Fibroblast of lung (primary cell): ENCODE measurements around the gene ACBD5.
A peak's percentile ranks its signal among the peaks of the same experiment; 100 is the strongest.

Source experiments
- EZH2 ChIP-seq: IDR thresholded peaks from 2 replicates; pipeline ENCODE4 v1.5.1; 2012; ENCODE audit warnings: low read length, control low read depth, mild to moderate bottlenecking; ENCODE audit errors: missing control alignments
- TF ChIP-seq, protein P1 (sequence below), 2 donors: IDR thresholded peaks in 1 of 2; conservative IDR thresholded peaks in 1 of 2; 1 replicate in 1 of 2; 2 replicates in 1 of 2; pipeline ENCODE4 v1.5.1; 2011 to 2012; ENCODE audit warnings: low read length in 2 of 2, control low read depth in 1 of 2, inconsistent platforms in 1 of 2, low read depth in 1 of 2, mild to moderate bottlenecking in 1 of 2

DNA sequence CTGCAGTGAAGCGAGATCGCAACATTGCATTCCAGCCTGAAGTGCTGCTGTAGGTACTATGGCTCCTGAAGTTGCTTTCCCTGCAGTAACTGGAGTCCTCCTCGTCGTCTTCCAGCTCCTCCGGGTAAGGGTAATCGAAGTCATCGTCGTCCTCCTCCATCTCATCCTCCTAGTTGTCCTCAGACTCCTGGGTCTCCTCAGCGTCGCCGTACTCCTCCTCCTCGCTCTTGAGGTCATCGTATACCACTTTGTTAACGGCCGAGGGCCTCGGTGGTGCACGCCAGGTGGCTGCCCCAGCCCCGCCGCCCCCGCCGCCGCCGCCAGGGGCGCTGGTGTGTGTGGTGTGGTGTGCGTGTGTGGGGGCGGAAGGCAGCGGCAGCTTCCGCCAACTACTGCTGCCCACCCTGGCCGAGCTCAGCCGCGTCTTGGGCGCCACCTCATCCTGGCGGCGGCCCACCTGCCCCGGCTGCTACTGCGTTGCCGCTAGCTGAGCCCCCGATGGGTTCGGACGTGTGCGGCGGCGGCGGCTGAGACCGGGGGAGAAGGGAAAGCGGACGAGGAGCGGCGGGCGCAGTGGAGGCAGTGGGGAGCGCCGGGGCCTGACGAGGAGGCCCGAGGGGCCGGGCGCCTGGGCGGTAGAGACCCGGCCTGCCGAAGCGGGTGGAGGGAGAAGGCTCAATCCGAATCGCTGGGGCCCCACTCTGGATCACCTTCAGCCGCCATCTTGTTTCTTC, 11.8 kb upstream of the ACBD5 start:
- no peak for TF ChIP-seq EZH2
- TF ChIP-seq, protein P1, sequence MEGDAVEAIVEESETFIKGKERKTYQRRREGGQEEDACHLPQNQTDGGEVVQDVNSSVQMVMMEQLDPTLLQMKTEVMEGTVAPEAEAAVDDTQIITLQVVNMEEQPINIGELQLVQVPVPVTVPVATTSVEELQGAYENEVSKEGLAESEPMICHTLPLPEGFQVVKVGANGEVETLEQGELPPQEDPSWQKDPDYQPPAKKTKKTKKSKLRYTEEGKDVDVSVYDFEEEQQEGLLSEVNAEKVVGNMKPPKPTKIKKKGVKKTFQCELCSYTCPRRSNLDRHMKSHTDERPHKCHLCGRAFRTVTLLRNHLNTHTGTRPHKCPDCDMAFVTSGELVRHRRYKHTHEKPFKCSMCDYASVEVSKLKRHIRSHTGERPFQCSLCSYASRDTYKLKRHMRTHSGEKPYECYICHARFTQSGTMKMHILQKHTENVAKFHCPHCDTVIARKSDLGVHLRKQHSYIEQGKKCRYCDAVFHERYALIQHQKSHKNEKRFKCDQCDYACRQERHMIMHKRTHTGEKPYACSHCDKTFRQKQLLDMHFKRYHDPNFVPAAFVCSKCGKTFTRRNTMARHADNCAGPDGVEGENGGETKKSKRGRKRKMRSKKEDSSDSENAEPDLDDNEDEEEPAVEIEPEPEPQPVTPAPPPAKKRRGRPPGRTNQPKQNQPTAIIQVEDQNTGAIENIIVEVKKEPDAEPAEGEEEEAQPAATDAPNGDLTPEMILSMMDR (conservative IDR thresholded peaks at IDR 0.05 in 1 of 2, IDR thresholded peaks at IDR 0.05 in 1 of 2; ENCODE audit: low read depth in 1 of 2, low read length in 2 of 2), result peak in 1 of 2 donors; percentile 14
